ENCODE data around the gene LRRN4CL.

The LRRN4CL gene

DNA sequence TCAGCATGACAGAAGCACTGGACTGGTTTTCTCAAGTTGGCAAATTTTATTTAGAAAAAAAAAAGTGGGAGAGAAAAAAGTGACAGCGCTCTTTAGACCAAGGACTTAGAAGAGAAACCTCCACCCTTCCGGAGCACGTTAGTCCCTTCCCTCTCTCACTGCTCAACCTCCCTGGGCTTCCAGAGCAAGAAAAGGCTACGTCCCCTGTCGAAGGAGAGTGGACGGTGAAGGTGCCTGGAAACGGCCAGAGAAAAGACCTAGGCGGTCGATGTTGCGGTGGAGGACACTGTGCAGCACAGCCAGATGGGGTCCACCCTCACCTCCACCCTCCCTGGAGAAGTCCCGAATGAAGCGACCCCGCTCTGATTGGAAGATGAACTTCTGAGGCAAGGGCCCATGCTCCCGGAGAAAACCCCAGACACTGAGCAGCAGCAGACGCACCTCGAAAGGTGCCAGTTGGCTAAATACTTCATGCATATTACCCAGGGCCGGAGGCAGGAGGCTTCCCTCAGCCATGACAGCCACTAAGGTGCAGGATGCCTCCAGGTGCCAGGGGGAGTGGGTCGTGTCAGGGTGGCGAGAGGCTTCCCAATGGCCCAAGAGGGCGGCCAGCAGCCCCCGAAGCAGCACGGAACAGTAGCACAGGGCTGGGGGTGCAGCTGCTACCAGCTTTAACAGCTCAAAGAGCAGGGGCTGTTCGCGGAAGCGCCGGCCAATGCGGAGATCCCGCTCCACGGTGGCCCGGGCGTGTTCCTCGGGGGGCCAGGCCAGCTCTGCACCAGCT, 42.3 kb downstream of the LRRN4CL start:
- peak overlapping the region; percentile 96 for H3K4me3 ChIP-seq (replicated peaks; ENCODE audit: low read depth, low read length)

DNA sequence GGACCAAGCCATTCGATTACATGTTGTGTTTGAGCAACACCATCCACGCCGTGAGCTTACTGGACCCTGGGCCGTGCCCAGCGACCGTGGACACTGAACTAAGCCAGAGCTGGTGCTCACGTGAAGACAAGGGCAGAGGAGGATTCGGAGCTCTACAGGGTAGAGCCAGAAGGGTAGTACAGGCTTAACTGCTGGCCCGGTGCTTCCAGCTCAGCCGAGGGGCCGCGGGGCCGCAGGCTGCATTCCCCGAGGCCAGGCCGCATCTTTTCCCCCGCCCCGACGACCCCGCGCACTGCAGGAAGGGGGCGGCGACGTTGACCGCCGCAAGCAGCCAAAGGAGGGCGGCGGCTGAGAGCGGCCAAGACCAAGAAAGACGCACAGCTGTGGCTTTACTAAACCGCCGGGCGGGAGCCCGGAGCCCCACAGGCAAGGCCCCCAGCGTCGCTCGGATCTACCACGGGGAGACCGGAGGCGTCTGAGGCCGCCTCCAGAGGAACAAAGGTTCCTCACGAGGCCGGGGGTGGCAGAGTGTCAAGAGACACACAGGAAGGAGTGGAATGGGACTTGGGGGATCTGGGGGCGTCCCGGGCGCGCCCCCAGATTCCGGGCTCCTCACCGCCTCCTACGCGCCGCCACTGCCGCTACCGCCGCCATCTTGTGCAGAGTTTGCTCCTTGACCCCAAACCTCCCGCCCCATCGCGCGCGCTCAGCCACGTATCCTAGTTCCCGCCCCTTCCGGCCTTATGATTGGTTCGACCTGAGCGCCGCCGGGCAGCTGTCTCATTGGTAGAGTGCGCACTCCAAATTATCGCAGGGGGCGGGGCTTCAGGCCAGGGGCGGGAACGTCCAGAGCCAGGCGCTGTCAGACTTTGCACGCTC, 43.1 kb downstream of the LRRN4CL start, which contains the start of gene GANAB:
GANAB (minus strand) TSS at position 668 of the 879 bp plus-strand sequence; CDS start at position 654, 14 bp downstream.
- H3K4me3 ChIP-seq (replicated peaks; ENCODE audit: low read depth, low read length), result peak within 1 kb of the TSS; percentile 96
- peak; percentile 91 for DNase-seq (ENCODE audit: extremely low read depth, low read depth)

More for the DNA sequence above, 42.3 kb downstream of the LRRN4CL start:
- TF ChIP-seq, protein P1, sequence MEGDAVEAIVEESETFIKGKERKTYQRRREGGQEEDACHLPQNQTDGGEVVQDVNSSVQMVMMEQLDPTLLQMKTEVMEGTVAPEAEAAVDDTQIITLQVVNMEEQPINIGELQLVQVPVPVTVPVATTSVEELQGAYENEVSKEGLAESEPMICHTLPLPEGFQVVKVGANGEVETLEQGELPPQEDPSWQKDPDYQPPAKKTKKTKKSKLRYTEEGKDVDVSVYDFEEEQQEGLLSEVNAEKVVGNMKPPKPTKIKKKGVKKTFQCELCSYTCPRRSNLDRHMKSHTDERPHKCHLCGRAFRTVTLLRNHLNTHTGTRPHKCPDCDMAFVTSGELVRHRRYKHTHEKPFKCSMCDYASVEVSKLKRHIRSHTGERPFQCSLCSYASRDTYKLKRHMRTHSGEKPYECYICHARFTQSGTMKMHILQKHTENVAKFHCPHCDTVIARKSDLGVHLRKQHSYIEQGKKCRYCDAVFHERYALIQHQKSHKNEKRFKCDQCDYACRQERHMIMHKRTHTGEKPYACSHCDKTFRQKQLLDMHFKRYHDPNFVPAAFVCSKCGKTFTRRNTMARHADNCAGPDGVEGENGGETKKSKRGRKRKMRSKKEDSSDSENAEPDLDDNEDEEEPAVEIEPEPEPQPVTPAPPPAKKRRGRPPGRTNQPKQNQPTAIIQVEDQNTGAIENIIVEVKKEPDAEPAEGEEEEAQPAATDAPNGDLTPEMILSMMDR (IDR thresholded peaks at IDR 0.05; ENCODE audit: low read depth, low read length, missing control alignments), result no peak
- no peak for DNase-seq (ENCODE audit: extremely low read depth, low read depth)

DNA sequence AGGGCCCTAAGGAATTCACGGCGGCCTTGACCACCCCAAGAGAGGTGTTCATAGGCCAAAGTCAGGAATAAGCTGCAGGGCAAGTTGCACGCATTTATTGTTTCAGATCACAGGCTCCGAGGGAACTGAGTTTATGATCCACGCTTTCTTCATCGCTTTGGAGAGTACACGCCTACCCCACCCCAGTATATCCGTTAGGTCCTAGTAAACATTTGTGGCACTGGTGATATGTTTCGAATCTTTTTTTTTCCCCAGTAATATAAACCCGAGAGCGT, 43.7 kb downstream of the LRRN4CL start:
- TF ChIP-seq, protein P1 (IDR thresholded peaks at IDR 0.05; ENCODE audit: low read depth, low read length, missing control alignments), result no peak
- H3K4me3 ChIP-seq (replicated peaks; ENCODE audit: low read depth, low read length), result peak overlapping the region; percentile 96
- DNase-seq (ENCODE audit: extremely low read depth, low read depth), result no peak

More for the DNA sequence above, 43.1 kb downstream of the LRRN4CL start, which contains the start of gene GANAB:
- TF ChIP-seq, protein P1 (IDR thresholded peaks at IDR 0.05; ENCODE audit: low read depth, low read length, missing control alignments), result no peak

DNA sequence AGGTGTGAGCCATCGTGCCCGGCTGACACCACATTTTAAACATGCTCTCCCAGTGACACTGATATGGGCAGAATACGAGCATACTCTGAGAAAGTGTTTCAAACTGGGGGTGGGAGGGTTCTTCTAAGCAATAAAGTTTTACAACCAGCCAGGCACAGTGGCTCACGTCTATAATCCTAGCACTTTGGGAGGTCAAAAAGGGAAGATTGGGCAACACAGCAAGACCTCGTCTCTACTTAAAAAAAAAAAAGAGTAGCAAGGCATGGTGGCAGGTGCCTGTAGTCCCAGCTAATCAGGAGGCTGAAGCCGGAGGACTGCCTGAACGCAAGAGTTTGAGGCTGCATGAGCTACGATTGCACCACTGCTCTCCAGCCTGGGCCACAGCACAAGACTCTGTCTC, 45.1 kb downstream of the LRRN4CL start:
- no peak for DNase-seq (ENCODE audit: extremely low read depth, low read depth)
- no peak overlapping the region for H3K4me3 ChIP-seq (replicated peaks; ENCODE audit: low read depth, low read length)
- TF ChIP-seq, protein P1 (IDR thresholded peaks at IDR 0.05; ENCODE audit: low read depth, low read length, missing control alignments), result no peak

Measured in HFF-Myc (cell line).